Pancreas (tissue), 10 donors: Measurements from ENCODE around the gene EXOC6. TPM values are rescaled to one million over a fixed set of nuclear protein-coding genes. Genes with fewer than 3 reads are reported as not detected.
"Not testable (repeated sequence)": the region's sequence is repeated elsewhere in the genome, so short reads cannot be mapped to it uniquely, and the experiment has no call there.

Experiments
- ATAC-seq, 4 donors: fragments of 200-7000 bp; cut with Tn5 transposase; one replicate each; pipeline versions ENCODE4 v1.8.0 to v1.9.1; 2020; ENCODE audit warnings: mild to moderate bottlenecking in 4 of 4, moderate library complexity in 4 of 4
- DNase-seq, 6 donors: peaks; one replicate each; pipeline ENCODE4 v3.0.0-alpha.2; 2020
- FAIRE-seq: peaks from 2 replicates; lab custom pipeline; 2012; peaks lifted over from hg19 to GRCh38; lab: Jason Lieb, UNC
- H3K27ac ChIP-seq, 4 donors: fragments of 200-600 bp; sonication (generic); 1 replicate in 3 of 4; 2 replicates in 1 of 4; pipeline versions ENCODE4 v1.5.0 to v1.8.0; 2020
- H3K27me3 ChIP-seq, 4 donors: fragments of 200-600 bp; one replicate each; pipeline ENCODE4 v1.8.0; 2021
- H3K36me3 ChIP-seq, 3 donors: fragments of 200-600 bp; sonication (generic) in 1 of 3; one replicate each; pipeline versions ENCODE4 v1.5.0 to v1.8.0; 2020 to 2021
- H3K4me1 ChIP-seq, 3 donors: fragments of 200-600 bp; one replicate each; pipeline ENCODE4 v1.8.0; 2021
- H3K4me3 ChIP-seq, 4 donors: fragments of 200-600 bp; sonication (generic) in 2 of 4; one replicate each; pipeline versions ENCODE4 v1.5.0 to v1.8.0; 2020 to 2021
- H3K9me3 ChIP-seq, 4 donors: fragments of 200-600 bp; one replicate each; pipeline ENCODE4 v1.8.0; 2021
- CTCF ChIP-seq, 4 donors: fragments of 200-600 bp; sonication (generic) in 3 of 4; IDR thresholded peaks; one replicate each; pipeline versions ENCODE4 v1.5.0 to v1.8.0; 2021; ENCODE audit warnings: antibody characterized with exemption in 4 of 4
- WGBS, 2 donors: extraction: QIAGEN DNeasy Blood & Tissue Kit; methylation state at CpG; one replicate each; pipeline ENCODE4 v1.1.7; 2013; 5-methylcytosine and 5-hydroxymethylcytosine counted together
- intact Hi-C, 3 donors: fragments of 100-400 bp; cut with DNase I; formaldehyde crosslinking; loops; one replicate each; pipeline versions ENCODE4 v1.11.1 to v1.14.2; 2022
- polyA plus RNA-seq, 2 donors: library from polyadenylated mRNA; stranded (reverse); fragments of 200-250 nt; gene quantifications; one replicate each; pipeline ENCODE4 v1.2.3, GENCODE V29; 2013
- total RNA-seq, 6 donors: library from RNA; stranded (reverse); fragmentation: NEBNext Ultra II Directional in 4 of 6; extraction: Animal tissue kit (Norgen Biotek cat#: 25700) in 4 of 6; gene quantifications; one replicate each; pipeline versions ENCODE4 v1.2.1 to v1.2.4, GENCODE V29; 2021 to 2023
- donor health status: healthy with polysubstance abuse.
- donor health status: DM: no; HTN: no; CAD: no; lungs with moderate emphysema.
- donor health status: DM: no; HTN: no; CAD: no.
- donor health status: control.
- donor health status: control.
- donor health status: Bipolar disorder and iron deficiency.
- donor health status: DM: yes; HTN: yes; CAD: no.
- donor health status: DM: no; HTN: no; CAD: no.
- donor health status: DM: no; HTN: no; CAD: no.
- donor health status: DM: yes; HTN: yes; CAD: no.

Gene EXOC6
- total and polyA plus RNA-seq, 8 donors = 4.2 to 10.3 (median 7.3) TPM

DNA sequence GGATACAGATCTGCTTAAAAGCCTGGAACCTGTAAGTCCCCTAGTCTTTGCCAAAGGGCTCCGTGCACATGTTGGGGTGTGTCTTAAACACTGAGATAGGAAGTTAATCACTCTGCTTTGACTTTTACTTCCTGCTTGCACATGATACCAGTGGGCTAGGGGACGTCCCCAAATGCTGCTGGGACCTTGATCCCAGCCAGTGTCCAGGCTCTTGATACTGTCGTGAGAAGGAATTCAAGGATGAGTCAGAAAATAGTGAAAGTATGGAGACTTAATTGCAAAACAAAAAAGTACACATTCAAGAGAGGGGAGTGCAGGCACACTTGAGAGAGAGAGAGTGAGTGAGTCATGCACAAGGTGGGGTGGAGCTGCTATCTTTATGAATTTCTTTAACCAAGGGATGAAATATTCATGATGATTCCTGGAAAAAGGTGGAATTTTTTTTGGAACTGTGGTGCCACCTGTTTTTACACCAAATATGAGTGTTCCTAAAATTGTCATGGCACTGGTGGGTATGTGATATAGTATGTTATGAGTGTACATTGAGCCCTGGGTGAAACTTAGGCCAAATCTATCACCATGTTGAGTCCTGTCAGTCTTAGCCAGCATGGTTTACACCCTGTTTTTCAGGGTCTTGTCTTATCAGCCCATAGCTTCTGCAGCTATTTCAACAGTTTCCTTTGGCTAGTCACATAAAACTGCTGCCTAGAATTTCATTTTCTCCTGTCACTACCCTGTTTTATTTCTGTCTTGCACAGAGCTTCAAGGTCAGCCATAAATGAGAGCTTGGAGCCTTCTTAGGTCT, 123.9 kb downstream of the EXOC6 start:
- intact Hi-C loops = no loop called here
- DNase-seq = no peak
- Histone ChIP-seq H3K36me3 (no peaks in the 10 kb centered on the region), H3K27ac (no peak overlapping the region), H3K27me3 (no peaks in the 10 kb centered on the region), H3K9me3 (no peaks in the 10 kb centered on the region), H3K4me1 (no peaks in the 10 kb centered on the region), H3K4me3 (no peak overlapping the region)
- ATAC-seq = peak in 3 of 4 donors; percentile 30 to 70 (median 55)
- WGBS, 2 donors = 81 to 94% methylated on average over 3 of the region's 3 CpGs
- FAIRE-seq = no peak
- no peak for TF ChIP-seq CTCF (IDR thresholded peaks at IDR 0.05)

DNA sequence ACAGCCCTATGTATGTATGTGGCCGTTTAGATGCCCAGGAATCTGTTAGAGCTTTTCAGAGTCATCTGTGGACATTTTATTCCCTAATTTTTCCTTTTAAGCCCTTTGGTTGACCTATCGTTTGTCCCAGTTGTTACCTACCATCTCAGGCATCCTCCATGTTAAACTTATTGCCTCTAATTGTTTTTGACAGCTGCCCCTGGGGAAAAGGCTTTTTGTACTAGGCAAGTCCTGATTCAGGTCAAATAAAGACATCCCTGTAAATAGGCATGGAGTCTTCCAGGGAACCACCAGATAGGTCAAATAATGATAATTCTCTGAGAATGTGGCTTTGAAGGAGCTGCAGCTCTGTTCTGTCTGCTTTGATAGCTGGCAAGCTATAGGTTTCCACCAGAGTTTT, 124.6 kb downstream of the EXOC6 start:
- Histone ChIP-seq H3K27ac (no peak overlapping the region), H3K4me1 (no peaks in the 10 kb centered on the region), H3K27me3 (no peaks in the 10 kb centered on the region), H3K4me3 (no peak overlapping the region), H3K36me3 (no peaks in the 10 kb centered on the region), H3K9me3 (no peaks in the 10 kb centered on the region)
- WGBS, 2 donors = 87 to 98% methylated on average over 2 of the region's 2 CpGs
- intact Hi-C loops = no loop called here
- DNase-seq (no peak), ATAC-seq (no peak), FAIRE-seq (no peak)
- TF ChIP-seq CTCF (IDR thresholded peaks at IDR 0.05) = no peak

GRCh38 chr10:92976278-92976677, 128.0 kb downstream of the EXOC6 start:
- H3K4me3 ChIP-seq, H3K27me3 ChIP-seq, FAIRE-seq, ATAC-seq, H3K9me3 ChIP-seq, DNase-seq, H3K4me1 ChIP-seq, H3K36me3 ChIP-seq, intact Hi-C loops, H3K27ac ChIP-seq: not testable (repeated sequence)
- 88 to 90% methylated on average over 1 of the region's 5 CpGs for WGBS, 2 donors

DNA sequence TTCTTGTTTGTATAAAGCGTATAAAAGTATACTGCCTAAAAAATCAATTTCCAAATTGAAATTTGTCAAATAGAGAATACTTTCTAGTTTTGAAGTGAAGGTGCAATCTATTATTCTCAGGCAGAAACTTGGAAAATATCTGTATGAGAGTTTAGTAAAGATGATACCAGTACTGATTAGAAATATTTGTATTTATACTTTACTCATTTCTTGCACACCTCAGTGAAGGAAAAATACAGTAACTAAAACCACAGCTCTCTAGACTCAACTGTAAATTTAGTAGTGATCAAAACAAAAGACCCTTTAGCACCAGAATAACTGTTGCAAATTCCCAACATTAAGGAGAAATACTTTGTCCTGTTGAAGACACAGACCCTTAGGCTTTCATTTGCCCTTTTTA, 140.9 kb downstream of the EXOC6 start:
- Histone ChIP-seq H3K36me3 (no peaks in the 10 kb centered on the region), H3K27me3 (no peaks in the 10 kb centered on the region), H3K4me3 (no peak overlapping the region), H3K9me3 (no peaks in the 10 kb centered on the region), H3K27ac (no peak overlapping the region), H3K4me1 (no peaks in the 10 kb centered on the region)
- TF ChIP-seq CTCF (IDR thresholded peaks at IDR 0.05) = no peak
- FAIRE-seq (no peak), DNase-seq (no peak), ATAC-seq (no peak)
- 70 to 80% methylated on average over 1 of the region's 1 CpG for WGBS, 2 donors
- intact Hi-C loops = no loop called here

DNA sequence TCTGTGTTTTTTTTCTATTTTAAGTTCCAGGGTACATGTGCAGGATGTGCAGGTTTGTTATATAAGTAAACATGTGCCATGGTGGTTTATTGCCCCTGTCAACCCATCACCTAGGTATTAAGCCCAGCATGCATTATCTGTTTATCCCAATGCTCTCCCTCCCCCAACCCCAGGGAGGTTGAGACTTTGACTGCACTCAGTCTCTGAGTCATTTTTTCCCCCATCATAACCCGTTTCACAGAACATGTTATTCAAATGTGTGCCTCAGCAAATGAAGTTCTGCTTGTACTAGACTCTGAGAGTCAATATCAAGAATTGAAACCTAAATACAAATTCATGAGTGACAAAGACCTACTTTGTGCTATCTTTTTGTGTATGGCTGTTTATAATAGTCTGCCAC, 142.3 kb downstream of the EXOC6 start:
- Histone ChIP-seq H3K9me3 (no peaks in the 10 kb centered on the region), H3K27ac (no peak overlapping the region), H3K4me3 (no peak overlapping the region), H3K27me3 (no peaks in the 10 kb centered on the region), H3K36me3 (no peaks in the 10 kb centered on the region), H3K4me1 (no peaks in the 10 kb centered on the region)
- DNase-seq (no peak), FAIRE-seq (no peak), ATAC-seq (no peak)
- WGBS, 2 donors = 79% methylated on average over 1 of the region's 1 CpG
- intact Hi-C loops = no loop called here
- no peak for TF ChIP-seq CTCF (IDR thresholded peaks at IDR 0.05)
